HG03575 (cell line): ENCODE data around the gene UNK.
"Not testable (repeated sequence)": the region's sequence is repeated elsewhere in the genome, so short reads cannot be mapped to it uniquely, and the experiment has no call there.

Source experiments
- ATAC-seq: cut with Tn5 transposase; IDR thresholded peaks from one replicate; pipeline ENCODE4 v1.9.1; 2021; ENCODE audit not compliant: unreplicated experiment, insufficient number of reproducible peaks, low FRiP score; ENCODE audit errors: extremely low read depth

UNK gene

GRCh38 chr17:75855310-75856061 lies 70.9 kb downstream of the UNK start, which contains the start of gene WBP2:
Gene WBP2, minus strand, starts transcription at chr17:75855335. Its CDS starts 38 bp downstream, at chr17:75855297.
- ATAC-seq, result peak; percentile 81

- no peak for ATAC-seq
Measured at GRCh38 chr17:75856062-75856756, 71.6 kb downstream of the UNK start.

GRCh38 chr17:75859358-75859757 lies 74.8 kb downstream of the UNK start:
- ATAC-seq, result not testable (repeated sequence)

- ATAC-seq, result no peak
Measured at GRCh38 chr17:75861927-75862317, 77.3 kb downstream of the UNK start.

GRCh38 chr17:75864448-75864871 lies 79.9 kb downstream of the UNK start:
- no peak for ATAC-seq

- ATAC-seq, result not testable (repeated sequence)
Measured at GRCh38 chr17:75864887-75865286, 80.3 kb downstream of the UNK start.

- not testable (repeated sequence) for ATAC-seq
Measured at GRCh38 chr17:75865404-75866188, 81.0 kb downstream of the UNK start.

GRCh38 chr17:75868730-75869281 lies 84.2 kb downstream of the UNK start:
- not testable (repeated sequence) for ATAC-seq

- no peak for ATAC-seq
Measured at GRCh38 chr17:75869282-75870141, 84.9 kb downstream of the UNK start.

GRCh38 chr17:75870228-75870627 lies 85.6 kb downstream of the UNK start:
- ATAC-seq, result not testable (repeated sequence)

- ATAC-seq, result no peak
Measured at GRCh38 chr17:75872434-75873351, 88.1 kb downstream of the UNK start.

- no peak for ATAC-seq
Measured at GRCh38 chr17:75873587-75874322, 89.1 kb downstream of the UNK start.

- no peak for ATAC-seq
Measured at GRCh38 chr17:75874323-75875181, 89.9 kb downstream of the UNK start.
